ENCODE measurements around the gene DAGLA.

The DAGLA gene

DNA sequence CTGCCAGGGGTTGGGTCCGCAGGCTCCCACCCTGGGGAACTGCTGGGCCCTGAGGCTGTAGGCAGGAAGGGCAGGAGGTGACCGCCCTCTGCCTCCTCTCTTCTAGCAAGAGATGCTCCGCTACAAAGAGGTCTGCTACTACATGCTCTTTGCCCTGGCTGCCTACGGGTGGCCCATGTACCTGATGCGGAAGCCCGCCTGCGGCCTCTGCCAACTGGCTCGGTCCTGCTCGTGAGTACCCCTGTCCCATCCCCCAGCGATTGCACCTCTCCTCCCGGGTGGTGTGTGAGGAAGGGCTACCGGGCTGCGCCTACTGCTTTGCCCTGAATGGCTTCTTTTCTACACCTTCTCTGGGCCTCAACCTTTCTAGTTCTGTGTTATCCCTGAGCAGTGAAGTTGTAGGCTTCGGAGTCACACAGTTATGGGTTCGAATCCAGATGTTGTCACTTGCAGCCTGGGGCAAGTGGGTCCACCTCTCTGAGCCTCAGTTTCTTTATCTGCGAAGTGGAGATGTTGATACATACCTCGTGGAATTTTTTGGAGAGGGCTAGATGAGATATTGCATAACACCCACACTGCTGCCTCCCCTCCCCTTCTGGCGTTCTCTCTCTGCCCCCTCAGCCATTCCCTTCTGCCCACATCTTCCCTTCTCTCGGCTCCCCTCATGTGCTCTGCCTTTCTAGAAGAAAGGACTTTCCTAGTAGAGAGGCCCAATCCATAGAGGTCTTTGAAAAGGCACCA lies 51.2 kb downstream of the DAGLA start:
- no peak for DNase-seq

DNA sequence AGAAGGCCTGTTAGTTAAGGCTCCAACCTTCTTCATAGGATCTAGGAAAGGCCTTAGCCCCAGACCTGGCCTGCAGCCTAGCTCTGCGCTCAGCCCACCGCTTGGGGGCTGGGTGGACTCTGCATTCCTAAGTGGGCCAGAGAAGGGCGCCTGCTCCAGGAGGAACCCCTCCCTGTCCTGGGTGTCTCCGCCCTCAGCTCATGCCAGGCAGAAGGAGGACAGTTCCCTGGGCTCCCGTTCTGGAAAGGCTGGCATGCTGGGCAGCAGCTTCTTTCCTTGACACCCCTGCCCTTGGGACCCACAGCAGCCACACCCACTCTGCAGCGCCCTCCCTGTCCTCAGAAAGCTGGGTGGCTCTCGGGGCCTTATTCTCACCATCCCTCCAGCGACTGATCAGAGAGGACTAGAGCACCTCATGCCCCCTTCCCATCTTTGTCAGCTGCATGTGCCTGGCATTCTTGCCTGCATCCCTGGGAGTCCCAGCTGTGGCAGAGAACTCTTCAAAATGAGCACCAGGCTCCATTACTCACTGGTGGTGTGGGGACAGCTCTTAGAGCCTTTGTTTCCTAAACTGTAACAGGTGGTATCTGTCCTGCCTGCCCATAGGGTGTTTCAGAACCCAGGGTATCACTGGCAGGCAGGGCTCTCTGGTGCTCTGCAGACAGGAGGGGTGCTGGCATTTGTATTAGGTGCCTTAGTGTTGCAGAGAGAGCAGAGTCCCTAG lies 51.9 kb downstream of the DAGLA start:
- no peak for DNase-seq

DNA sequence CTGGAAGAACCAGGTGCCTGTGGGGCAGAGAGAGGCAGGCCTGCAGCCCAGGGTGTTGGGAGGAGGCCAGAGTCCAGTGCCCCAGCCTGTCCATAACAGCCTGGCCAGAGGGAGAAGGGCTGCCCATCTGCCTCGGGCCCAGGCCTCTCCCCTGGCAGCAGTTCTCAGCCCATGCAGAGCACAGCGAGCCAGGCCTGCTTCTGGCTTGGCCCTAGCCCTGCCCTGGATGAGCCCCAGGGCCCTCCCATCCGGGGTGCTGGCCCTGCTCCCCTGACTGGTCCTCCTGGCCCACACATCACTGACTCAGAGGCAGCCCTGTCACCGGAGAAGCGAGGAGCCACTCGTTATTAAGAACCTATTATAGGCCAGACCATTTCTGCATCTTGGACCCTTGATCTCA lies 52.5 kb downstream of the DAGLA start:
- no peak for DNase-seq

DNA sequence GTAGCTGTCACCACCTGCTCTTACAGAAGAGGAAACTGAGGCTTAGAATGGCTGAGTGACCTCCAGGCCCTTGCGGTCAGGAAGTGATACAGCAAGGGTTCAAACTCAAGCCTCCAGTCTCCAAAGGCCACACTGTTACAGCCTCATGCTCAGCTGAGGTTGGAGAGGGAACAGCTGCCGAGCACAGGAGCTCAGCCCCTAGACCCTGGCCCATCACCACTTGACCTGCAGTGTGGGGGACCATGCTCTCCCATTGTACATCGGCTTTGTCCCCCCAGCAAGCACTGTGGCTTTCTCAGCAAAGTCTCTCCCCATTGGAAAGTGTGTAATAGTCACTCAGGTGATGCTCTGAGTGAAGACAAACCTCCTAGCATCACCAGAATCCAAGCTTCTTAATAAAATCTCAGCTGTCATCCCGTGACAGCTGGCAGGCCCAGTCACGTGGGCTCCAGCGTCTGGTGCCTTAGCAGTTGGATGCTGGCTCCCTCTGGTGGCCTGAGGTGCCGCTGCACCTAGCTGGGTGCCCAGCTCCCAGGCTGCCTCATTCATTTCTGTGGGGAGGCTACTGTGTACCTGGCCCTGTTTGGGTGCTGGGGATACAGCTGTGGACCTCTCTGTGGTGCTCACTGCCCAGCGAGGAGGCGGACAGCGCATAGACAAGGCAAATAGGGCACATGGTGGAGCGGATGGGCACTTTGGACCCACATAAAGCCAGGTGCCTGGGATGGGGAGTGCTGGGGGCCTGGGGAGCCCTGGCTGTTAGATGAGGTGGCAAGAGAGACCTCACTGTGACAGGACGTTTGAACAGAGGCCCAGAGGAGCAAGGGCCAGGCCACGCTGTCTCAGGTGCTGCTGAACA lies 53.2 kb downstream of the DAGLA start:
- DNase-seq: peak; percentile 85 to 86

DNA sequence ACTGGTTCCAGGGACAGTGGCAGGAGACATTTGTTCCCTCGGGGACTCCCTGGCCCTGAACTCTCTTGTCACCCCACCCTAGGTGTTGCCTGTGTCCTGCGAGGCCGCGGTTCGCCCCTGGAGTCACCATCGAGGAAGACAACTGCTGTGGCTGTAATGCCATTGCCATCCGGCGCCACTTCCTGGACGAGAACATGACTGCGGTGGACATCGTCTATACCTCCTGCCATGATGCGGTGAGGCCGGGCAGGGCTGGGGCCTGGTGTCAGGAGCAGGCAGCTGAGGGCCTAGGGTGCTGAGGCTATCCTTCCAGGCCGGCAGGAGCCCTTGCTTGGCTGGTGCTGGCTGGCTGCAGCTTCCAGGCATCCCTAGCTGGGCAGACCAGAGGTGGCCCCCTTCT lies 54.6 kb downstream of the DAGLA start:
- DNase-seq: no peak

DNA sequence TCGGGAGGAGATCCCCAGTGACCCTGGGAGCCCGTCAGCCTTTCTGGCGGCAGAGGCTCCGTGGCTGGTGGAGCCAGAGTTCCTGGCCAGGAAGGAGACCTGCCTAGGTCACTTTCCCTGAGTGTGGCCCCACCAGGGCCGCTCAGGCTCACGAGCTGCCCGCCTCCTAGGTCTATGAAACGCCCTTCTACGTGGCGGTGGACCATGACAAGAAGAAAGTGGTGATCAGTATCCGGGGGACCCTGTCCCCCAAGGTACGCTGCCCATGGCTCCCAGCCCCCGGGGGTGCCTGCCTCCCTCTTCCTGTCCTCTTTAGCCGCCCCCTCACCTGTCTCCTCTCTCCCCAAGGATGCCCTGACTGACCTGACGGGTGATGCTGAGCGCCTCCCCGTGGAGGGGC lies 55.2 kb downstream of the DAGLA start:
- no peak for DNase-seq

DNA sequence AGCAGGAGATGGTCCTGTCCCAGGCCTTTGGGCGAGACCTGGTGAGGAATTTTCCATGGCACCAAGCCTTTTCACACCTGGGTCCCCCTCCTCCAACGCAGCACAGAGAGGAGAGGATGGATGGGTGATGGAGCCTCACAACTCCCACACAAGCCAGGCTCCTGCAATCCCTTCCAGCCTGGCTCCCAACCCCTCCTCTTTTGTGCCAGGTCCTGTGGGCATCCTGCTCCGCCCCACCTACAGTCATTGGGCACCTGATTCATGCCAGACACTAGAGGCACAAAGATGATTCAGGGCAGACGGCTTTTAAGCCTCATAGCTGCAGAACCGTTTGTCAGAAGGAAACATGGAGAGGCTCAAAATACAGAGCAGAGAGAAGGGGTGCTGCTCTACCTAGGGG lies 56.1 kb downstream of the DAGLA start:
- DNase-seq: no peak

DNA sequence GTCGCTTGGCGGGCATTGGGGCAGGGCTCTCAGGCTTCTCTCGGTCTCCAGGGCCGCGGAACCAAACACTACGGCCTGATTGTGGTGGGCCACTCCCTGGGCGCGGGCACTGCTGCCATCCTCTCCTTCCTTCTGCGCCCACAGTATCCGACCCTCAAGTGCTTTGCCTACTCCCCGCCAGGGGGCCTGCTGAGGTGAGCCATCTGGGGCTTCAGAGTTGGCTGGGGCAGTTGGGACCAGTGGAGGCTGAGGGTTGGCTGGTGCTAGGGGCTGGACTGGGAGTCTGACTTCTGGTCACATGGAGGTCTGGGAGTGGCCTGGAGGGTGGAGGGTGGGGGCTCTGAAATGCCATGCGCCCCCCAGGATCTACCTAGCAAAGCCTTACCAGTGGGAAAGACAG lies 56.9 kb downstream of the DAGLA start:
- DNase-seq: no peak

DNA sequence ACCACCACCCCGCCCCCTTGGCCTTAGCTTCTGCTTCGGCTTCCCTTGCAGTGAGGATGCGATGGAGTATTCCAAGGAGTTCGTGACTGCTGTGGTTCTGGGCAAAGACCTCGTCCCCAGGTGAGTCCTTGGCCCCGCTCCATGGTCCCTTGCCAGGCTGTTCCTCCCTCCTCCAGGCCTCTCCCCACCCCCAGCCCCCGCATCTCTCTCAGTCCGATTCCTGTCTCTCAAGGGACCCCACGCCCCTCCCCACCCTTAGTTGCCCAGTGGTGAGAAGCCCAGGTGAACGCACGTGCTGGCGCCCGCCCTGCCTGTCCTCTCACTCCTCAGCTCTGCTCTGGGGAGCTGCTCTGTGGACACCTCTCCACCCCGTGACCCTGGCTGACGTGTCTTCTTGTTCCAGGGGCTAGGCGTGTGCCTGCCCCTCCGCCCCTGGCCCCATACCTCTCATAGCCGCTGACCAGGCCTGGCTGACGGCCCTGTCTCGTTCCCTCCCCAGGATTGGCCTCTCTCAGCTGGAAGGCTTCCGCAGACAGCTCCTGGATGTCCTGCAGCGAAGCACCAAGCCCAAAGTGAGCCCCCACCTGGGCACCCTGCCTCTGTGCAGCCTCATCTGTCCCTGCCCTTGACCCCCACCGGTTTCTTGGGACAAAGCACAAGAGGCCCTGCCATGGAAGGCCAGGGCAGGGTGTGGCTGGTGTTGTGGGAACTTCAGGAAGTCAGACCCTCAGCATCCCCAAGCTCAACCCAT lies 57.6 kb downstream of the DAGLA start:
- no peak for DNase-seq

DNA sequence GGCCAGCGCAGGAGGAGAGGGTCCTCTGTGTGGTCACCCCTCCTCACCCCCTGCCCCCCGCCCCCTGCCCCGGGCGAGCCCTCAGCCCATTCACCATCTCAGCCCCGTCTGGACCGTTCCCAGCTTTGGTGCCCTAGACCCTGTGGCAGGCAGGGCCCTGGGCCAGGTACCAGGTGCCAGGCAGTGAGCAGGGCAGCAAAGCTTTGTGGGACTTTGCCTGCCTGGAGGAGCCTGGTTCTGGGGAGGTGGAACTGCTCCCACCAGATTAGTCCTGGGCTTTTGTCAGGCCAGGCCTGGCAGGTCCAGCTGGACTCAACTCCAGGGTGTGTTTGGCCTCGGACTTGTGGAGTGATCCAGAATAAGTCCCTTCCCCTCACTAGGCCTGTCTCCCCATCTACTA lies 58.6 kb downstream of the DAGLA start:
- no peak for DNase-seq

DNA sequence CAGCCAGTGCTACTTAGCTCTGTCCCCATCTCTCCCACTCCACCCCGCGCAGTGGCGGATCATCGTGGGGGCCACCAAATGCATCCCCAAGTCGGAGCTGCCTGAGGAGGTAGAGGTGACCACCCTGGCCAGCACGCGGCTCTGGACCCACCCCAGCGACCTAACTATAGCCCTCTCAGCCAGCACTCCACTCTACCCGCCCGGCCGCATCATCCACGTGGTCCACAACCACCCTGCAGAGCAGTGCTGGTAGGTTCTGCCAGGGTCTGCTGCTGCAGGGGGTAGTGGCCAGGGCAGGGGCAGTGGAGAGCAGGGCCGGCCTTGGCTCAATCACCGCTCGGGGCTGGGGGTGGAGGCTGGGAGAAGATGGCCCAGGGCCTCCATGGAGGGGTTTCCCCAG lies 59.2 kb downstream of the DAGLA start:
- no peak for DNase-seq

DNA sequence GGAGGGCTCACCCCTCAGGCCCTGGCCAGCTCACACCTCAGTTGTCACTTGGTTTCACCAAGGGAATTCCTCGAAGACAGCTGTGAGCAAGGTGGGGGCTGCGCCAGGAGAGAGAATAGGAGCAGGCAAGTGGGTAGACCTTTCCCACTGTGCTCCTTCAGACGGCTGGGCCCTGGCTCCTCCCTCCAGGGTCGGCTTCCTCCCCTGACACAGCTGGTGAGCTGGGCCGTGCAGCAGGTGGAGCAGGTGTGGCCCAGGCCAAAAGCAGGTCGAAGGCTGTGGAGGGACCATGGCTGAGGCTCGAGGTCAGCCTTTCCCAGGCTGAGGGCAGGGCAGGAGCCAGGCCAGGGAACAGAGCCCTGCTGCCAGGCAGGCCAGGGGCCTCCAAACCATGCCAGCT lies 59.8 kb downstream of the DAGLA start:
- DNase-seq: no peak

DNA sequence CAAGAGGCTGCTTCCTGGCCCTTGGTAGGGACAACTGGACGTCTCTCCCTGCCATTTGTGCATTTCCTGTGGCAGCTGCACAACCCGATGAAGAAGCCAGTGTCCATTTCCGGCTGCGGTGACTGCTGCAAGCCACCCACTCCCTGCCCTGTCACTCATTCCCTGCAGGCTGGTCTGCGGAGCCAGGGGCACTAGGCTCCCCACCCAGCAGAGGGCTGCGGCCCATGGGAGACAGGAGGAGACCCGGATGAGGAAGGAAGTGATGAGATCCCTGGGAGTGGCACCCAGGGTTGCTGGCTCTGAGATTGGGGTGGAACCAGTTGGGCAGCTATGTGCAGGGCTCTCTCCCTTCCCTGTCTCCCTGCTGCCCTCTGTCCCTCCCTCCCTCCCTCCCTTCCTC lies 62.2 kb downstream of the DAGLA start:
- DNase-seq: peak in 1 of 2 donors; percentile 23

DNA sequence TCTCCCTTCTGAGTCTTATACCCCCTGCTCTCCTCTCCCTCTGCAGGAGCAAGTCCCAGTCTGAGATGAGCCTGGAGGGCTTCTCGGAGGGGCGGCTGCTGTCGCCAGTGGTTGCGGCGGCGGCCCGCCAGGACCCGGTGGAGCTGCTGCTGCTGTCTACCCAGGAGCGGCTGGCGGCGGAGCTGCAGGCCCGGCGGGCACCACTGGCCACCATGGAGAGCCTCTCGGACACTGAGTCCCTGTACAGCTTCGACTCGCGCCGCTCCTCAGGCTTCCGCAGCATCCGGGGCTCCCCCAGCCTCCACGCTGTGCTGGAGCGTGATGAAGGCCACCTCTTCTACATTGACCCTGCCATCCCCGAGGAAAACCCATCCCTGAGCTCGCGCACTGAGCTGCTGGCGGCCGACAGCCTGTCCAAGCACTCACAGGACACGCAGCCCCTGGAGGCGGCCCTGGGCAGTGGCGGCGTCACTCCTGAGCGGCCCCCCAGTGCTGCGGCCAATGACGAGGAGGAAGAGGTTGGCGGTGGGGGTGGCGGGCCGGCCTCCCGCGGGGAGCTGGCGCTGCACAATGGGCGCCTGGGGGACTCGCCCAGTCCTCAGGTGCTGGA lies 63.4 kb downstream of the DAGLA start:
- no peak for DNase-seq

DNA sequence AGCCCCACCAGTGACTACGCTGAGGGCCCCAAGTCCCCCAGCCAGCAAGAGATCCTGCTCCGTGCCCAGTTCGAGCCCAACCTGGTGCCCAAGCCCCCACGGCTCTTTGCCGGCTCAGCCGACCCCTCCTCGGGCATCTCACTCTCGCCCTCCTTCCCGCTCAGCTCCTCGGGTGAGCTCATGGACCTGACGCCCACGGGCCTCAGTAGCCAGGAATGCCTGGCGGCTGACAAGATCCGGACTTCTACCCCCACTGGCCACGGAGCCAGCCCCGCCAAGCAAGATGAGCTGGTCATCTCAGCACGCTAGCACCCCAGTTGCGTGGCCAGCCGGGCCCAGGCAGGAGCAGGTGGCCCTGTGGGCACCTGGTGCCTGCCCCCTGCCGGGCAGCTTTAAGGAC lies 64.0 kb downstream of the DAGLA start:
- no peak for DNase-seq

DNA sequence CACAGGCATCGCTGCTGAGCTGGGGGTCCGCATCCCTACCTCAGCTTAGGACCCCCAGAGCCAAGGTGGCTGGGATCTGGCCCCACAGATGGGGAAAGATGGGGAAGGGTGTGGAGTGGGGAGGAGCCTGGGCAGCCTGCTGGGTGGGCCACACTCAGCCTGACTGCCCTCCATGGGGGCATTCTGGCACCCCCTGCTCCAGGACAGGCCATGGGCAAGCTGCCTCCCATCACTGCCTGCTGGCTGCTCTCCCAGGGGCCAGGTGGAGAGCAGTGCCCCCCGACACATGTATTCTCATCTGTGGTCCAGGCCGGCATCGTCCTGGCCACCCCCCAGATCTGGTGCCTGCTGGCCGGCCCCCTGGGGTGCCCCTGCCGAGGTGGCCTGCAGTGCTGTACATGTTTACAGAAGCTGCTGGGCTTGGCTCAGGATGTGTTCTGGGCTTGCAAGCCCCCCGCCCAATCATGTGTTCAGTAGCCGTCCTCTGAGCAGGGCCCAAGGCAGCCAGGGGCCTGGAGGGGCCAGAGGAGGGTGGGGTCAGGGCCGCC lies 64.5 kb downstream of the DAGLA start:
- no peak for DNase-seq

DNA sequence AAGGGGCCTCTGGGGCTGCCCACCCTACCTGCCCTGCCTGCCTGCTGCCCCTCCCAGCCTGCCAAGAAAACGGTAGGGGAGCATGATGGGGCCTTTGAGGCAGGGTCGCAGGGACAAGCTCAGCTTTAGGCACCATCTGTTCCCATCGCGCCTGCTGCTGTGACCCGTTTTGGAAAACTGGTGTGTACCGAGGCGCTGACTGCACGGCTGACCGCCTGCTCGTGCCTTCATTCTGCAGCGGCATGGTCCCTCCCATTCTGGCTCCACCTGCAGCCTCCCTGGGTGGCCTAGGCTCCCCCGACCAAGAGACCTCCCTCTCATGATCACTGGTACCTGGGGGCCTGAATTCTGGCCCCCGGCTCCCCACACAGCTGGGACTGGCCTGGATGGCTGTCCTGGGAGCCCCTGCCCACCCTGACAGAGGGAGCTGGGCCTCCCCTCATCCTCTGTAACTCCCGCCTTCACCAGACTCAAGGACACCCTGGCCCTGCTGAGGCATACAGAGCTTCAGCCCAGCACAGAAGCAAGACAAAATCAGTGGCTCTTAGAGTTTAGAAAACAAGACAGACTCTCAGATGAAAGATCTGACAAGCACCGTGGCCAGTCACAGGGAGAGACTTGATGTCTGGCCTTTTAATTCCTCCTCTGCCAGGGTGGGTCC lies 65.7 kb downstream of the DAGLA start:
- no peak for DNase-seq

DNA sequence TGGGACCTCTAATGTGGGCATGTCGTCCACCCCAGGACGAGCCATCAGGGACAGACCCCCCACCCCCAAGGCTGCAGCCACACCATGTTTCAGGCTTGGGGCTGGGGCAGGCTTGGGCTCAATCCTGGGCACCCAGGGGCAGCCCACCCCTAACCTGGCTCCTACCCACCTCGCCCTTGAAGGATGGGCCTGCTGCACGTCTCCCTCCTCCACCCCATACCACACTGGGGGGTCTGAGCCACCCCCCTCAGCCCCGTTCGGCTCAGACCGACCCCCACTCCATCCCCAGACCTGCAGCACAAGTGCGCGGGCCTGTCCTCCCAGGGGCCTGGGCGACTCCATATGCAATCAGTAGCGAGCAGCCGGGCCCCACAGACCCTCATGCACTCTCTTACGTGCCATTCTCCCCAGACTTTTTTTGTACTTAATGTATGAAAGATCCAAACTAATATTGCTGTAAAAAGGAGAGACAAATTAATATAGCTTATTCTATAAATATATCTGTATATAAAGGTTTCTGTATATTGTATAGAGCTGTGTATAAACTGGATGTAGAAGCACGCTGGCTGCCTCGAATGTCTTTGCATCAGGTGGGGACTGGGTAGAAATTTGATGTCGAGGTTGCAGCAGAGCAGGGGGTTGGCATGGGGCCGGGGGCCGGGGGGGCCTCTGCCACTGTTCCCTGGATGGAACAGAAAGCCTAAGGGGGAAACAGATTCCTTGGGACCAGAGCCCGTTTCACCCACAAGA lies 66.4 kb downstream of the DAGLA start:
- DNase-seq: no peak

DNA sequence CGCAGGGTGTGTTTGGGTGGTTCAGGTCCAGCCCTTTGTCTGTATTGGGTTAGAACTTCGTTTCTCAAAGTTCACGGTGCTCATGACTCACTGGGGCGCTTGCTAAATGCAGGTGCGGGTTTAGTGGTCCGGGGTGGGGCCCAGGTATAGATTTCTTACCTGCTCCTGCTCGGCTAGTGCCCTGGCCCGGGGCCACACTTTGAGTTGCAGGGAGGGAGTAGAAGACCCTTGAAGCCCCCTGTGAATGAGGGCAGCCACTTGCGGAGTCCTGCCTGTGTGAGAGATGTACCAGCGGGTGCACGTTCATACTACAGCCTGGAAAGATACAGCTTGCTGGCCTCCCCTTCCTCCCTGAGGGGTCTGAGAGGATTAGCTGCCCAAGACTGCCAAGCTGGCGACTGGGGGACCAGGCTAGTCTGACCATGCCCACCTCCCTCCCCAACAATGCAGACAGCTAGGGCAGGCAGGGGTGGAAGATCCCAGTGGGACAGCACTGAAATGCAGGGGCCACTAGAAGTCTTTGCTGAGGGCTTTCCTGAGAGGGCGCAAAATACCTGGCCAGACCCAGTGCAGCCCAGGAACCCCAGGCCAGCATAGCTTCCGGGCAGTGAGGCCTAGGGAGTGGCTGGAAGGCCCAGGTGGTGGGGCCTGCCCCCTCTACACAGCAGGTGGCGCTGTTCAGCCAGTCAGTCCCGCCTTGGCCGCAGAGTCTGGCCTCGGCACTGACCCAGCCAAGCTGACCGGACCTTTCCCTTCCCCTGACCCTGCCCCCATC lies 67.2 kb downstream of the DAGLA start:
- DNase-seq: peak; percentile 29 to 46

DNA sequence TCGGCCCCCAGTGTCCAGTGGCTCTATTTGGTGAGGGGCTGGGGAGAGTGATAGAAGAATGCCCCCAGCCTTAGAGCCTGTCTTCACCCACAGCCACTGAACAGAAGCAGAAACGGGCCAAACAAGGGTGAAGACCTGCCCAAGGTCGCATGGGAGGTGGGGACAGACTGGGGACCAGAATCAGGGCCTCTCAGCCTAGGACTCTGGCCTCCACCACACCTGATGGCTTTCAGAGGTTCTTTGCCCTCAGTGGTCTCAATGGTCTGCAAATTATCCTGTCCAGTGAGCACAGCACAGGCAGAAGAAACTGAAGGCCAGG lies 67.7 kb downstream of the DAGLA start:
- DNase-seq: no peak

All from CD4-positive, alpha-beta T cell treated with Interleukin-1 beta for 1 hour (primary cell).